Measurements from ENCODE around the gene ARL11.

ARL11 gene

DNA sequence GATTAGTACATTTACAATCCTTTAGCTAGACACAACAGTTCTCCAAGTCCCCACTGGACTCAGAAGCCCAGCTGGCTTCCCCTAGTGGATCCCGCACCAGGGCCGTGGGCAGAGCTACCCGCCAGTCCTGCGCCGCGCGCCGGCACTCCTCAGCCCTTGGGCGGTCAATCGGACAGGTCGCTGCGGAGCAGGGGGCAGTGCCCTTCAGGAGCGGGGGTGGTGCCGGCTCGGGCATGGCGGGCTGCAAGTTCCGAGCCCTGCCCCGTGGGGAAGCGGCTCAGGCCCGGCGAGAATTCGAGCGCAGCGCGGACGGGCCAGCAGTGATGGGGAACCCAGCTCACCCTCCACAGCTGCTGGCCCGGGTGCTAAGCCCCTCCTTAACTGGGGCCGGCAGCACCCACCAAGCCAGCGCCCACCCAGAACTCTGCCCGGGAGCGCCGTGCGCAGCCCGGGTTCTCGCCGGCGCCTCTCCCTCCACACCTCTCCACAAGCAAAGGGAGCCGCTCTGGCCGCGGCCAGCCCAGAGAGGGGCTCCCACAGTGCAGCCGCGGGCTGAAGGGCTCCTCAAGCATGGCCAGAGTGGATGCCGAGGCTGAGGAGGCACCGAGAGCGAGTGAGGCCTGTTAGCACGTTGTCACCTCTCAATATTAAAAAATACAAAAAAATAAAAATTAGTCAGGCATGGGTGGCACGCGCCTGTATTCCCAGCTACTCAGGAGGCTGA lies 50.0 kb downstream of the ARL11 start:
- DNase-seq (ENCODE audit: insufficient read length, low spot score) = no peak
- FAIRE-seq = no peak
- TF ChIP-seq POLR2A (IDR thresholded peaks at IDR 0.05; ENCODE audit: low read depth, low read length) = no peak

DNA sequence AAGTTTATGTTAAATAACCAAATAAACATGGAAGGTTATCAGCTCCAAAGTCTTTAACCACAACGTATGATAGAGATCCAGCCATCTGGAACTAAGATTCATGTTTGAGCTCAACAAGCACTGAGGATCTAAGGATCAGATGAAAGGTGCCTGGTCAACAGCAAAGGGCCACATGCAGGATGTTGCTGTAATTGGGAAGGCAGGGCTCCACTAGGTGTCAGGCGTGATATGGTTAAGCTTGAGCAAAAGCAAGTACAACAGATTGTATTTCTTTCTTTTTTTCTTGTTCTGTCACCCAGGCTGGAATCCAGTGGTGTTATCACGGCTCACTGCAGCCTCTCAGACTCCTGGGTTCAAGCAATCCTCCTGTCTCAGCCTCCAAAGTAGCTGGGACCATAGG lies 50.9 kb downstream of the ARL11 start:
- no peak for DNase-seq (ENCODE audit: insufficient read length, low spot score)
- TF ChIP-seq POLR2A (IDR thresholded peaks at IDR 0.05; ENCODE audit: low read depth, low read length) = no peak
- no peak for FAIRE-seq

DNA sequence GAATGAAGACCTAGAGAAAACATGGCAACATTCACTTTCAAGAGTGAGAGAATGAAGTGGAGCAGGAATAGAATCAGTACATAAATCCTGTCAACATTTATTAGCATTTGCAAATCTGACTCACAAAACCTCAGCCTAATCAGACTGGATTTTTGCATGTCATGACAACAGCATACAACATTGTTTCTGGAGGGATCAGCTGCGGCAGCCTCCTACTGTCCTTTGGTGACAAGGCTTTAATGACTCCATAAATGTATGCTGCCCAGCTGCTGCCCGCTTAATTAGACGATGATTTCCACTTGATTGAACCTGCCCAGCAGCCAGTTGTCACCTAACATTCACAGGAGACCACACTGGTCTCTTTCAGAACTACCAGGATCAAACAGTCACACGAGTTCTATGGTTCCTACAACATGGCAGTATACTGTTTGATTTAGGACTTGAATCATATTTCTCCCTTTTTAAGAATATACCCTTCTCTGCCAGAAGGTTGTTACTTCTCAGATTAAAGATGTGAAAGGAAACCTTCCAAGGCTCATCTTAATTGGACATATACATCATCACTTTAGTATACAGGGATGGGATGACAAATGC lies 53.6 kb downstream of the ARL11 start:
- DNase-seq (ENCODE audit: insufficient read length, low spot score) (no peak), FAIRE-seq (no peak)
- TF ChIP-seq POLR2A (IDR thresholded peaks at IDR 0.05; ENCODE audit: low read depth, low read length) = no peak
